ENCODE measurements around the gene TFAP2C.

DNA sequence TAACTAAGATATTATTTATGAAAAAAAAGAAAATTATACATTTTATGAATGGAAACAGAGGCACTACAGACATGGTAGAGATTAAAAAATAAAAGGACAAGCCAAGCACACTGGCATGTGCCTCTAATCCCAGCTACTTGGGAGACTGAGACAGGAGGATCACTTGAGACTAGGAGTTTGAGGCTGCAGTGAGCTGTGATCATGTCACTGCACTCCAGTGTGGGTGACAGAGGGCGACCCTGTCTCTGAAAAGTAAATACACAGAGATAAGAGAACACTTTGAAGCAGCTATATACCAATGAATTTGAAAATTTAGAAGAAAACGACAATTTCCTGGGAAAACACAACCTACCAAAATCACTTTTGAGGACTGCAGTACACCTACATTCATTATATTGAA, 47.4 kb upstream of the TFAP2C start:
- TF ChIP-seq EZH2phosphoT487 (IDR thresholded peaks at IDR 0.05; ENCODE audit: insufficient read depth, low read depth): no peak
- no peak for TF ChIP-seq EZH2 (IDR thresholded peaks at IDR 0.05; ENCODE audit: insufficient read depth, poor library complexity, severe bottlenecking)

All from GM23248 (cell line).